CD4-positive, CD25-positive, alpha-beta regulatory T cell (primary cell): ENCODE results near the gene COL19A1. TPM values are rescaled to one million over a fixed set of nuclear protein-coding genes. Genes with fewer than 3 reads are reported as not detected.

ENCODE experiments used
- ATAC-seq, 2 donors: fragments of 150-1000 bp; cut with Tn5 transposase; one replicate each; pipeline ENCODE4 v1.10.0; 2021; ENCODE audit warnings: low read depth in 2 of 2, moderate number of reproducible peaks in 2 of 2, moderate library complexity in 1 of 2
- DNase-seq, 3 donors: peaks; one replicate each; pipeline versions ENCODE4 v3.0.0 to v3.0.0-alpha.2; 2012 to 2022; ENCODE audit warnings: mixed read lengths in 1 of 3
- H3K27ac ChIP-seq: one replicate; pipeline ENCODE4 v1.7.0; 2013; ENCODE audit warnings: mild to moderate bottlenecking, low read length; ENCODE audit not compliant: insufficient read depth, poor library complexity, severe bottlenecking
- H3K27me3 ChIP-seq: one replicate; pipeline ENCODE4 v1.7.0; 2013; ENCODE audit warnings: low read length; ENCODE audit not compliant: control insufficient read depth, insufficient read depth
- H3K36me3 ChIP-seq: one replicate; pipeline ENCODE4 v1.7.0; 2013; ENCODE audit warnings: mild to moderate bottlenecking, low read length, moderate library complexity; ENCODE audit not compliant: control insufficient read depth, insufficient read depth
- H3K4me1 ChIP-seq: 2 replicates; pipeline ENCODE4 v1.7.0; 2013; ENCODE audit warnings: mild to moderate bottlenecking, low read length; ENCODE audit not compliant: insufficient read depth, control insufficient read depth, poor library complexity, severe bottlenecking
- H3K4me3 ChIP-seq: one replicate; pipeline ENCODE4 v1.7.0; 2013; ENCODE audit warnings: low read depth, mild to moderate bottlenecking, low read length, moderate library complexity
- H3K9me3 ChIP-seq, 2 experiments: 1 replicate in 1 of 2; 2 replicates in 1 of 2; pipeline ENCODE4 v1.7.0; 2013; ENCODE audit warnings: low read length in 2 of 2, mild to moderate bottlenecking in 1 of 2, moderate library complexity in 1 of 2; ENCODE audit not compliant: control insufficient read depth in 2 of 2
- H3K27ac Mint-ChIP-seq, 3 donors: one replicate each; pipeline ENCODE4 v1.8.0; 2020 to 2022; ENCODE audit warnings: mild to moderate bottlenecking in 3 of 3, mixed read lengths in 3 of 3, moderate library complexity in 2 of 3
- H3K27me3 Mint-ChIP-seq: one replicate; pipeline ENCODE4 v1.8.0; 2022; ENCODE audit warnings: mild to moderate bottlenecking, mixed read lengths
- H3K36me3 Mint-ChIP-seq: one replicate; pipeline ENCODE4 v1.8.0; 2020; ENCODE audit warnings: mixed read lengths
- H3K4me1 Mint-ChIP-seq, 4 donors: one replicate each; pipeline ENCODE4 v1.8.0; 2020 to 2022; ENCODE audit warnings: mixed read lengths in 4 of 4, mild to moderate bottlenecking in 1 of 4
- H3K4me3 Mint-ChIP-seq, 4 donors: one replicate each; pipeline ENCODE4 v1.8.0; 2020 to 2022; ENCODE audit warnings: mild to moderate bottlenecking in 4 of 4, mixed read lengths in 4 of 4, moderate library complexity in 3 of 4
- H3K9me3 Mint-ChIP-seq, 7 donors: one replicate each; pipeline ENCODE4 v1.8.0; 2020 to 2022; ENCODE audit warnings: mixed read lengths in 7 of 7, mild to moderate bottlenecking in 3 of 7, moderate library complexity in 2 of 7
- polyA plus RNA-seq, 4 donors: library from polyadenylated mRNA; unstranded; fragments of 300-500 nt; fragmentation: Illumina TruSeq; gene quantifications; one replicate each; pipeline ENCODE4 v1.2.3, GENCODE V29; 2021
- total RNA-seq: library from RNA; stranded (reverse); gene quantifications from one replicate; pipeline ENCODE4 v1.2.3, GENCODE V29; 2022

The COL19A1 gene
- total and polyA plus RNA-seq, 5 donors from 2014 or later, result 0.17 TPM; not detected in 4

GRCh38 chr6:70041411-70041810, 175.1 kb downstream of the COL19A1 start:
- no peaks in the 10 kb centered on the region for H3K27me3 ChIP-seq
- no peaks in the 10 kb centered on the region for H3K9me3 ChIP-seq
- Mint-ChIP-seq H3K27ac (no peak overlapping the region), H3K27me3 (peaks cover 5% of the 10 kb centered on the region), H3K4me1 (no peaks in the 10 kb centered on the region), H3K9me3 (peaks cover 0 to 2% (median 0%) of the 10 kb centered on the region in 7 donors), H3K4me3 (no peak overlapping the region), H3K36me3 (no peaks in the 10 kb centered on the region)
- no peak overlapping the region for H3K4me3 ChIP-seq
- no peaks in the 10 kb centered on the region for H3K36me3 ChIP-seq
- DNase-seq (no peak), ATAC-seq (no peak)
- no peak overlapping the region for H3K27ac ChIP-seq
- no peaks in the 10 kb centered on the region for H3K4me1 ChIP-seq

- peaks cover 0 to 2% (median 0%) of the 10 kb centered on the region in 7 donors for H3K9me3 Mint-ChIP-seq
- no peaks in the 10 kb centered on the region for H3K27me3 ChIP-seq
- no peak overlapping the region for H3K4me3 ChIP-seq
- H3K27ac ChIP-seq, result no peak overlapping the region
- H3K36me3 Mint-ChIP-seq, result no peaks in the 10 kb centered on the region
- no peaks in the 10 kb centered on the region for H3K27me3 Mint-ChIP-seq
- no peaks in the 10 kb centered on the region for H3K4me1 Mint-ChIP-seq
- DNase-seq, result no peak
- no peak for ATAC-seq
- H3K9me3 ChIP-seq, result no peaks in the 10 kb centered on the region
- H3K36me3 ChIP-seq, result no peaks in the 10 kb centered on the region
- no peak overlapping the region for H3K4me3 Mint-ChIP-seq
- H3K4me1 ChIP-seq, result no peaks in the 10 kb centered on the region
- H3K27ac Mint-ChIP-seq, result no peak overlapping the region
Observed at GRCh38 chr6:70045413-70045812, 179.1 kb downstream of the COL19A1 start.

GRCh38 chr6:70051197-70052124, 185.1 kb downstream of the COL19A1 start:
- Mint-ChIP-seq H3K36me3 (no peaks in the 10 kb centered on the region), H3K4me1 (no peaks in the 10 kb centered on the region), H3K4me3 (no peak overlapping the region), H3K27me3 (no peaks in the 10 kb centered on the region), H3K9me3 (no peaks in the 10 kb centered on the region), H3K27ac (no peak overlapping the region)
- no peaks in the 10 kb centered on the region for H3K9me3 ChIP-seq
- H3K27ac ChIP-seq, result no peak overlapping the region
- ATAC-seq (no peak), DNase-seq (no peak)
- no peaks in the 10 kb centered on the region for H3K27me3 ChIP-seq
- no peak overlapping the region for H3K4me3 ChIP-seq
- no peaks in the 10 kb centered on the region for H3K4me1 ChIP-seq
- no peaks in the 10 kb centered on the region for H3K36me3 ChIP-seq

GRCh38 chr6:70059039-70059719, 192.8 kb downstream of the COL19A1 start:
- Histone ChIP-seq H3K9me3 (no peaks in the 10 kb centered on the region), H3K36me3 (no peaks in the 10 kb centered on the region), H3K4me1 (no peaks in the 10 kb centered on the region), H3K27ac (no peak overlapping the region), H3K4me3 (no peak overlapping the region), H3K27me3 (no peaks in the 10 kb centered on the region)
- H3K4me1 Mint-ChIP-seq, result no peaks in the 10 kb centered on the region
- no peak for ATAC-seq
- no peak overlapping the region for H3K4me3 Mint-ChIP-seq
- no peaks in the 10 kb centered on the region for H3K9me3 Mint-ChIP-seq
- no peaks in the 10 kb centered on the region for H3K36me3 Mint-ChIP-seq
- no peak for DNase-seq
- H3K27me3 Mint-ChIP-seq, result no peaks in the 10 kb centered on the region
- H3K27ac Mint-ChIP-seq, result no peak overlapping the region

GRCh38 chr6:70060680-70061079, 194.3 kb downstream of the COL19A1 start:
- DNase-seq (no peak), ATAC-seq (no peak)
- Histone ChIP-seq H3K27me3 (no peaks in the 10 kb centered on the region), H3K9me3 (no peaks in the 10 kb centered on the region), H3K27ac (no peak overlapping the region), H3K4me3 (no peak overlapping the region), H3K4me1 (no peaks in the 10 kb centered on the region), H3K36me3 (no peaks in the 10 kb centered on the region)
- no peaks in the 10 kb centered on the region for H3K27me3 Mint-ChIP-seq
- no peaks in the 10 kb centered on the region for H3K4me1 Mint-ChIP-seq
- no peak overlapping the region for H3K27ac Mint-ChIP-seq
- no peaks in the 10 kb centered on the region for H3K9me3 Mint-ChIP-seq
- no peak overlapping the region for H3K4me3 Mint-ChIP-seq
- H3K36me3 Mint-ChIP-seq, result no peaks in the 10 kb centered on the region

- no peaks in the 10 kb centered on the region for H3K36me3 ChIP-seq
- Mint-ChIP-seq H3K9me3 (no peaks in the 10 kb centered on the region), H3K4me3 (no peak overlapping the region), H3K27me3 (no peaks in the 10 kb centered on the region), H3K4me1 (no peaks in the 10 kb centered on the region), H3K27ac (no peak overlapping the region), H3K36me3 (no peaks in the 10 kb centered on the region)
- no peaks in the 10 kb centered on the region for H3K9me3 ChIP-seq
- DNase-seq, result no peak
- H3K4me3 ChIP-seq, result no peak overlapping the region
- no peak overlapping the region for H3K27ac ChIP-seq
- no peak for ATAC-seq
- no peaks in the 10 kb centered on the region for H3K4me1 ChIP-seq
- H3K27me3 ChIP-seq, result no peaks in the 10 kb centered on the region
Observed at GRCh38 chr6:70061546-70061945, 195.2 kb downstream of the COL19A1 start.

- H3K4me3 Mint-ChIP-seq, result no peak overlapping the region
- Histone ChIP-seq H3K36me3 (no peaks in the 10 kb centered on the region), H3K4me3 (no peak overlapping the region), H3K27ac (no peak overlapping the region), H3K9me3 (no peaks in the 10 kb centered on the region), H3K4me1 (no peaks in the 10 kb centered on the region), H3K27me3 (no peaks in the 10 kb centered on the region)
- H3K36me3 Mint-ChIP-seq, result no peaks in the 10 kb centered on the region
- H3K27ac Mint-ChIP-seq, result no peak overlapping the region
- no peaks in the 10 kb centered on the region for H3K4me1 Mint-ChIP-seq
- H3K27me3 Mint-ChIP-seq, result no peaks in the 10 kb centered on the region
- DNase-seq, result no peak
- H3K9me3 Mint-ChIP-seq, result peaks cover 0 to under 1% (median 0%) of the 10 kb centered on the region in 7 donors
- ATAC-seq, result no peak
Observed at GRCh38 chr6:70062010-70062409, 195.7 kb downstream of the COL19A1 start.
